Trophoblast cell (in vitro differentiated cells and primary cell): ENCODE data around the gene BTBD10.

Experiments
- DNase-seq, 2 donors: peaks; one replicate each; pipeline ENCODE4 v3.0.0-alpha.2; 2016
- H2AFZ ChIP-seq: 2 replicates; pipeline ENCODE4 v1.6.1; 2013; ENCODE audit warnings: low read length, moderate library complexity, mild to moderate bottlenecking; ENCODE audit not compliant: insufficient read depth, poor library complexity
- H2AK5ac ChIP-seq: 2 replicates; pipeline ENCODE4 v1.6.1; 2013; ENCODE audit warnings: mild to moderate bottlenecking, low read length
- H2BK120ac ChIP-seq: 2 replicates; pipeline ENCODE4 v1.6.1; 2013; ENCODE audit warnings: low read length, mild to moderate bottlenecking, moderate library complexity; ENCODE audit not compliant: insufficient read depth, poor library complexity
- H2BK12ac ChIP-seq: 2 replicates; pipeline ENCODE4 v1.6.1; 2013; ENCODE audit warnings: mild to moderate bottlenecking, low read length, moderate library complexity
- H2BK5ac ChIP-seq: 2 replicates; pipeline ENCODE4 v1.6.1; 2013; ENCODE audit warnings: low read length, low read depth, moderate library complexity, mild to moderate bottlenecking; ENCODE audit not compliant: poor library complexity
- H3K14ac ChIP-seq: 2 replicates; pipeline ENCODE4 v1.6.1; 2013; ENCODE audit warnings: mild to moderate bottlenecking, low read length
- H3K18ac ChIP-seq: 2 replicates; pipeline ENCODE4 v1.6.1; 2013; ENCODE audit warnings: mild to moderate bottlenecking, low read length
- H3K23ac ChIP-seq: 2 replicates; pipeline ENCODE4 v1.6.1; 2013; ENCODE audit warnings: low read length
- H3K27ac ChIP-seq: 2 replicates; pipeline ENCODE4 v1.5.1; 2013; ENCODE audit warnings: low read depth, mild to moderate bottlenecking, inconsistent platforms, low read length, moderate library complexity
- H3K27me3 ChIP-seq: 2 replicates; pipeline ENCODE4 v1.6.1; 2013; ENCODE audit warnings: inconsistent platforms, mild to moderate bottlenecking, low read length, moderate library complexity; ENCODE audit not compliant: insufficient read depth
- H3K36me3 ChIP-seq, 2 experiments: 1 replicate in 1 of 2; 2 replicates in 1 of 2; pipeline ENCODE4 v1.6.1; 2013; ENCODE audit warnings: low read length in 2 of 2, mild to moderate bottlenecking in 2 of 2, moderate library complexity in 1 of 2; ENCODE audit not compliant: insufficient read depth in 2 of 2, control insufficient read depth in 1 of 2
- H3K4ac ChIP-seq: 2 replicates; pipeline ENCODE4 v1.6.1; 2013; ENCODE audit warnings: low read depth, mild to moderate bottlenecking, low read length, moderate library complexity
- H3K4me1 ChIP-seq, 2 experiments: 1 replicate in 1 of 2; 2 replicates in 1 of 2; pipeline ENCODE4 v1.6.1; 2013; ENCODE audit warnings: low read length in 2 of 2, mild to moderate bottlenecking in 2 of 2, moderate library complexity in 1 of 2; ENCODE audit not compliant: insufficient read depth in 2 of 2, control insufficient read depth in 1 of 2
- H3K4me2 ChIP-seq: 2 replicates; pipeline ENCODE4 v1.6.1; 2013; ENCODE audit warnings: inconsistent platforms, mild to moderate bottlenecking, low read length, moderate library complexity
- H3K4me3 ChIP-seq: 2 replicates; pipeline ENCODE4 v1.5.1; 2013; ENCODE audit warnings: mild to moderate bottlenecking, low read depth, low read length, inconsistent platforms
- H3K79me1 ChIP-seq: one replicate; pipeline ENCODE4 v1.6.1; 2013; ENCODE audit warnings: low read length
- H3K79me2 ChIP-seq: 2 replicates; pipeline ENCODE4 v1.6.1; 2013; ENCODE audit warnings: low read length, mild to moderate bottlenecking; ENCODE audit not compliant: control insufficient read depth, insufficient read depth, poor library complexity
- H3K9ac ChIP-seq: 2 replicates; pipeline ENCODE4 v1.6.1; 2013; ENCODE audit warnings: mild to moderate bottlenecking, low read length
- H3K9me3 ChIP-seq: 2 replicates; pipeline ENCODE4 v1.6.1; 2013; ENCODE audit warnings: low read depth, mild to moderate bottlenecking, control low read depth, inconsistent platforms, low read length; ENCODE audit not compliant: insufficient read depth
- H4K12ac ChIP-seq: 2 replicates; pipeline ENCODE4 v1.6.1; 2013; ENCODE audit warnings: low read depth, mild to moderate bottlenecking, low read length, moderate library complexity
- H4K8ac ChIP-seq: 2 replicates; pipeline ENCODE4 v1.6.1; 2013; ENCODE audit warnings: low read depth, mild to moderate bottlenecking, low read length, moderate library complexity
- H4K91ac ChIP-seq: one replicate; pipeline ENCODE4 v1.6.1; 2013; ENCODE audit warnings: low read depth, mild to moderate bottlenecking, low read length, moderate library complexity
- WGBS: extraction: QIAGEN DNeasy Blood & Tissue Kit; methylation state at CpG from one replicate; pipeline ENCODE4 v1.1.7; 2013; ENCODE audit warnings: missing lambda C conversion rate; ENCODE audit not compliant: insufficient read length, insufficient coverage; ENCODE audit errors: extremely low coverage; 5-methylcytosine and 5-hydroxymethylcytosine counted together

Gene BTBD10

GRCh38 chr11:13355191-13355590, 107.8 kb downstream of the BTBD10 start:
- Histone ChIP-seq H3K27ac (no peak overlapping the region), H4K8ac (no peak overlapping the region), H3K14ac (no peak overlapping the region), H3K4me1 (peaks cover 0 to 3% of the 10 kb centered on the region in 2 experiments), H4K91ac (no peak overlapping the region), H3K9me3 (no peaks in the 10 kb centered on the region), H3K27me3 (no peaks in the 10 kb centered on the region), H4K12ac (no peak overlapping the region), H3K79me1 (no peaks in the 10 kb centered on the region), H3K4me3 (no peak overlapping the region), H3K36me3 (peaks cover 5 to 11% of the 10 kb centered on the region in 2 experiments), H3K18ac (no peak overlapping the region), H2BK12ac (no peak overlapping the region), H2BK5ac (no peak overlapping the region), H3K4me2 (no peak overlapping the region), H3K9ac (no peak overlapping the region), H3K23ac (no peak overlapping the region), H3K4ac (no peak overlapping the region), H2BK120ac (no peak overlapping the region), H2AFZ (no peak overlapping the region), H3K79me2 (no peaks in the 10 kb centered on the region), H2AK5ac (no peak overlapping the region)
- WGBS: no CpG with 5 or more reads among the region's 4 CpGs
- DNase-seq: peak in 1 of 2 donors; percentile 11

- H2AFZ ChIP-seq: no peak overlapping the region
Observed at GRCh38 chr11:13354335-13354734, 108.7 kb downstream of the BTBD10 start.

GRCh38 chr11:13352711-13353110, 110.3 kb downstream of the BTBD10 start:
- no peaks in the 10 kb centered on the region for H3K9me3 ChIP-seq
- H3K4ac ChIP-seq: no peak overlapping the region
- no peak overlapping the region for H2AFZ ChIP-seq
- H2AK5ac ChIP-seq: no peak overlapping the region
- no peak overlapping the region for H3K23ac ChIP-seq
- no peak overlapping the region for H3K9ac ChIP-seq
- H2BK5ac ChIP-seq: no peak overlapping the region
- H3K4me3 ChIP-seq: no peak overlapping the region
- H3K27ac ChIP-seq: no peak overlapping the region
- no peaks in the 10 kb centered on the region for H3K27me3 ChIP-seq
- H3K4me1 ChIP-seq: peaks cover 0 to 3% of the 10 kb centered on the region in 2 experiments
- no peak overlapping the region for H3K18ac ChIP-seq
- H3K36me3 ChIP-seq: peaks cover 5 to 9% of the 10 kb centered on the region in 2 experiments
- no peak overlapping the region for H3K4me2 ChIP-seq
- no peak overlapping the region for H2BK120ac ChIP-seq
- H3K79me1 ChIP-seq: no peaks in the 10 kb centered on the region
- no CpG with 5 or more reads among the region's 6 CpGs for WGBS
- H3K79me2 ChIP-seq: no peaks in the 10 kb centered on the region
- H4K12ac ChIP-seq: no peak overlapping the region
- no peak for DNase-seq
- no peak overlapping the region for H4K8ac ChIP-seq
- H4K91ac ChIP-seq: no peak overlapping the region
- no peak overlapping the region for H3K14ac ChIP-seq
- H2BK12ac ChIP-seq: no peak overlapping the region

More at GRCh38 chr11:13354335-13354734, 108.7 kb downstream of the BTBD10 start:
- no CpG with 5 or more reads among the region's 6 CpGs for WGBS
- H4K12ac ChIP-seq: no peak overlapping the region
- DNase-seq: peak; percentile 28 to 70
- H3K4ac ChIP-seq: no peak overlapping the region
- H3K4me2 ChIP-seq: no peak overlapping the region
- H3K36me3 ChIP-seq: peaks cover 5 to 11% of the 10 kb centered on the region in 2 experiments
- H3K18ac ChIP-seq: no peak overlapping the region
- H2AK5ac ChIP-seq: no peak overlapping the region
- no peak overlapping the region for H4K8ac ChIP-seq
- no peak overlapping the region for H3K27ac ChIP-seq
- no peaks in the 10 kb centered on the region for H3K27me3 ChIP-seq
- no peaks in the 10 kb centered on the region for H3K79me1 ChIP-seq
- no peak overlapping the region for H2BK120ac ChIP-seq
- H3K9ac ChIP-seq: no peak overlapping the region
- peaks cover 0 to 3% of the 10 kb centered on the region in 2 experiments for H3K4me1 ChIP-seq
- H3K23ac ChIP-seq: no peak overlapping the region
- no peaks in the 10 kb centered on the region for H3K79me2 ChIP-seq
- no peak overlapping the region for H3K14ac ChIP-seq
- H2BK12ac ChIP-seq: no peak overlapping the region
- no peak overlapping the region for H3K4me3 ChIP-seq
- no peaks in the 10 kb centered on the region for H3K9me3 ChIP-seq
- no peak overlapping the region for H2BK5ac ChIP-seq
- H4K91ac ChIP-seq: no peak overlapping the region

GRCh38 chr11:13349581-13349980, 113.4 kb downstream of the BTBD10 start:
- H2BK120ac ChIP-seq: no peak overlapping the region
- H2AK5ac ChIP-seq: no peak overlapping the region
- H3K4me1 ChIP-seq: peaks cover 0 to 3% of the 10 kb centered on the region in 2 experiments
- no peak overlapping the region for H2BK5ac ChIP-seq
- no peak overlapping the region for H3K4me3 ChIP-seq
- H3K9ac ChIP-seq: no peak overlapping the region
- no peak overlapping the region for H3K4ac ChIP-seq
- H4K12ac ChIP-seq: no peak overlapping the region
- no peak overlapping the region for H3K27ac ChIP-seq
- no peak overlapping the region for H3K4me2 ChIP-seq
- H2AFZ ChIP-seq: no peak overlapping the region
- H3K27me3 ChIP-seq: no peaks in the 10 kb centered on the region
- H3K18ac ChIP-seq: no peak overlapping the region
- H3K9me3 ChIP-seq: no peaks in the 10 kb centered on the region
- H3K79me1 ChIP-seq: no peaks in the 10 kb centered on the region
- no peak overlapping the region for H3K23ac ChIP-seq
- no CpG with 5 or more reads among the region's 6 CpGs for WGBS
- no peak overlapping the region for H4K91ac ChIP-seq
- no peak for DNase-seq
- no peak overlapping the region for H2BK12ac ChIP-seq
- H3K36me3 ChIP-seq: no peaks in the 10 kb centered on the region
- no peak overlapping the region for H3K14ac ChIP-seq
- no peak overlapping the region for H4K8ac ChIP-seq
- H3K79me2 ChIP-seq: no peaks in the 10 kb centered on the region
